GM12891 (cell line): Measurements from ENCODE around the gene POLDIP2.

Experiments
- POLR2AphosphoS5 ChIP-seq: IDR thresholded peaks from 2 replicates; pipeline ENCODE4 v1.6.1; 2011; ENCODE audit warnings: low read depth, low read length, control low read depth
- POU2F2 ChIP-seq: IDR thresholded peaks from 2 replicates; pipeline ENCODE4 v1.6.1; 2011; ENCODE audit warnings: low read depth, mild to moderate bottlenecking, control low read depth, low read length, moderate library complexity
- TAF1 ChIP-seq: IDR thresholded peaks from 2 replicates; pipeline ENCODE4 v1.6.1; 2011; ENCODE audit warnings: low read depth, low read length, control low read depth

GRCh38 chr17:28344011-28344410 lies 13.3 kb downstream of the POLDIP2 start:
- TF ChIP-seq POU2F2 (no peak), POLR2AphosphoS5 (no peak), TAF1 (no peak)
